Raji (cell line): ENCODE data around the gene C20orf141.

Source experiments
- POLR2A ChIP-seq: IDR thresholded peaks from 2 replicates; pipeline ENCODE4 v1.6.1; 2011; ENCODE audit warnings: low read depth, low read length, control low read depth; ENCODE audit not compliant: insufficient read depth

C20orf141 gene

DNA sequence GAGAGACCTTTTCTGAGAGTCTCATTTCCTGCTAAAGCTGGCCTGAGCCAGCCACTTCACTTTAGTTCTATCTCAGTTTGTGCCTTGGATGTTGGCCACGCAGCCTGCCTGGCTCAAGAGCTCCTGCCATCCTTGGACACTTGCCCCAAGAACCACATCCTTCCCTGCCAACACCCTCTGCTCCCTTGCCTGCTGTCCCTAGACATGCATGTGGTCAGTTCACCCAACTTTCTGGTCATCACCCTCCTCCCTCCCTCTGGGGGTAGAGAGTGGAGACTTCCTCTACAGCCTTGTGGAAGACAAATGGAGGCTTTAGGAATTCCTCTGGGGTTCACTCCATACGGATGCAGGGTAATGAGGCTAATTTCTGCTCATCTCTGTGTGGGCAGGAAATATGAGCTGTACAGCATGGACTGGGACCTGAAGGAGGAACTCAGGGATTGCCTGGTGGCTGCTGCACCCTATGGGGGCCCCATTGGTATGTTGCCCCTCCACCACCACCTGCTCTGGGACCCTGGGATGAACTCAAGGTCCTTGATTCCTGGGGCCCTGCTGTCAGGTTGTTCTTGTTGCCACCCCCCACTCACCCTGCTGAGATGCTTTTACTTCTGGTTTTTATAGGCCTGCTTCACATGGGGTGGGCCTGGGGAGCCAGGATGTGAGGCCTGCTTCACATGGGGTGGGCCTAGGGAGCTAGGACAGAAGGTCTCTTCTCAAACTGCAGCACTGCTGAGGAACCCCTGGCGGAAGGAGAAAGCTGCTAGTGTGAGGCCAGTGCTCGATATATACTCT, 44.7 kb downstream of the C20orf141 start:
- no peak for TF ChIP-seq POLR2A

DNA sequence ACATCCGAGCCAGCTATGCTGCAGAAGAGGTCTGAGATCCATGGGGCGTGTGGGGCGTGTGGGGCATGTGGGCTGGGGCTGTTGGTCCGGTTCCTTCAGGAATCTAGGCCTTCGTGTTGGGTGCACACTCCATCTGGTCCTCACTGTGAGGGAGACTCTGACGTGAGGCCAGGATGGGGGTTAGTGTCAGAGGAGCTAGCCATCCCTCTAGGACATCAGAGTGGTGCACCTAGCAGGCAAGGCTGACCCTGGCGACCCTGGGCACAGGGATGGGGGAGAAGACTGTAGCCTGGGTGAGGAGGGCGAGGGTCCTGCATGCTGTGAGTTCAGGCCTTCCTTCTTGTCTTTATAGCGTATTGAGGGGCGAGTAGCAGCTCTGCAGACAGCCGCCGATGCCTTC, 49.8 kb downstream of the C20orf141 start:
- TF ChIP-seq POLR2A = no peak

DNA sequence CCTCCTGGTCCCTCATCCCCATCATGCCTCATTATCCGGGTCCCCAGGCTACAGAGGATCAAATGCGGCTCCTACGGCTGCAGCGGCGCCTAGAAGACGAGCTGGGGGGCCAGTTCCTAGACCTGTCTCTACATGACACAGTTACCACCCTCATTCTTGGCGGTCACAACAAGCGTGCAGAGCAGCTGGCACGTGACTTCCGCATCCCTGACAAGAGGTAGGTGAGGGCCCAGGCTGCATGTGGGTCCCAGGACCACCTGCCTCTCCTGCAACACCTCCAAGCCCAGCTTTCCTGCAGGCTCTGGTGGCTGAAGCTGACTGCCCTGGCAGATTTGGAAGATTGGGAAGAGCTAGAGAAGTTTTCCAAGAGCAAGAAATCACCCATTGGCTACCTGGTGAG, 50.3 kb downstream of the C20orf141 start:
- no peak for TF ChIP-seq POLR2A
